ENCODE measurements around the gene CD46.

- TF ChIP-seq EP300 (IDR thresholded peaks at IDR 0.05) (no peak), POLR2A (IDR thresholded peaks at IDR 0.05) (no peak)
- TF ChIP-seq, protein P1, sequence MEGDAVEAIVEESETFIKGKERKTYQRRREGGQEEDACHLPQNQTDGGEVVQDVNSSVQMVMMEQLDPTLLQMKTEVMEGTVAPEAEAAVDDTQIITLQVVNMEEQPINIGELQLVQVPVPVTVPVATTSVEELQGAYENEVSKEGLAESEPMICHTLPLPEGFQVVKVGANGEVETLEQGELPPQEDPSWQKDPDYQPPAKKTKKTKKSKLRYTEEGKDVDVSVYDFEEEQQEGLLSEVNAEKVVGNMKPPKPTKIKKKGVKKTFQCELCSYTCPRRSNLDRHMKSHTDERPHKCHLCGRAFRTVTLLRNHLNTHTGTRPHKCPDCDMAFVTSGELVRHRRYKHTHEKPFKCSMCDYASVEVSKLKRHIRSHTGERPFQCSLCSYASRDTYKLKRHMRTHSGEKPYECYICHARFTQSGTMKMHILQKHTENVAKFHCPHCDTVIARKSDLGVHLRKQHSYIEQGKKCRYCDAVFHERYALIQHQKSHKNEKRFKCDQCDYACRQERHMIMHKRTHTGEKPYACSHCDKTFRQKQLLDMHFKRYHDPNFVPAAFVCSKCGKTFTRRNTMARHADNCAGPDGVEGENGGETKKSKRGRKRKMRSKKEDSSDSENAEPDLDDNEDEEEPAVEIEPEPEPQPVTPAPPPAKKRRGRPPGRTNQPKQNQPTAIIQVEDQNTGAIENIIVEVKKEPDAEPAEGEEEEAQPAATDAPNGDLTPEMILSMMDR (IDR thresholded peaks at IDR 0.05), result no peak
Observed at GRCh38 chr1:207810173-207810572, 58.3 kb downstream of the CD46 start.

Measured in sigmoid colon (tissue), 4 donors.